Sciatic nerve (tissue), 2 donors: Measurements from ENCODE around the gene ANXA3. TPM values are rescaled to one million over a fixed set of nuclear protein-coding genes. Genes with fewer than 3 reads are reported as not detected.
"Not testable (repeated sequence)": the region's sequence is repeated elsewhere in the genome, so short reads cannot be mapped to it uniquely, and the experiment has no call there.

Source experiments
- ATAC-seq: fragments of 200-7000 bp; cut with Tn5 transposase; one replicate; pipeline ENCODE4 v1.9.1; 2020; ENCODE audit warnings: mild to moderate bottlenecking, moderate library complexity
- DNase-seq: peaks from one replicate; pipeline ENCODE4 v3.0.0-alpha.2; 2020; ENCODE audit warnings: low spot score
- intact Hi-C: fragments of 100-400 bp; cut with DNase I; formaldehyde crosslinking; loops from one replicate; pipeline ENCODE4 v1.14.2; 2022
- total RNA-seq: library from RNA; stranded (reverse); fragmentation: NEBNext Ultra II Directional; extraction: Animal tissue kit (Norgen Biotek cat#: 25700); gene quantifications from one replicate; pipeline ENCODE4 v1.2.1, GENCODE V29; 2021
- donor health status: DM: no; HTN: no; CAD: no.
- donor health status: DM: no; HTN: no; CAD: no.

Gene ANXA3
- total RNA-seq, 1 donor from 2014 or later: 109 TPM

DNA sequence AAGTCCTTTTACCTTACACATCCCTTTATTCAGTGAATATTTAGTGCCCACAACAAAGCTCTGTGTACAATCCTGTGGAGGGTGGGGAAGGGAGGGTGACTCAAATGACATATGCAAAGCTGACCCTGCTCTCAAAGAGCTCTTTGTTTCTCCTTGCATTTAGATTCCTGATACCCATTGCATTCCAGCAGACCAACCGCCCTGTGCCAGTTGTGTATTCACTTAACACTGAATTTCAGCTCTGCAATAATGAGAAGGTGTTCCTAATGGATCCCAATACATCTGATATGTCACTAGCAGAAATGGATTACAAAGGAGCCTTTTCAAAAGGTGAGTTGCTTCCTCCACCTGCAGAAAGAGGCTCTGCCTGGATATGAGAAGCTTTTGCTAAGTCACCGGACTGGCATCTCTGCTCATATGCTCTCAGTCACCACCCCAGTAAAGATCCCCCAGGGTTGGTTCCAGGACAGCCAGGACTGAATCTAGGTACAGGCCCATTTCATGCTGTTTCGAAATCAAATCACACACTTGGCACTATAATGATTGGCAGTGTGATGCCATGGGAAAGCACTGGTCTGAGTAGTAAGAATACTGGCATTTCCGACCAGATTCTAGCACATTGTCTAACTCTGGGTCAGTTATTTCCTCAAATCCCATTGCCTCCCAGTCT lies 17.1 kb upstream of the ANXA3 start:
- ATAC-seq (peak; percentile 48), DNase-seq (no peak)
- intact Hi-C loops: no loop called here

DNA sequence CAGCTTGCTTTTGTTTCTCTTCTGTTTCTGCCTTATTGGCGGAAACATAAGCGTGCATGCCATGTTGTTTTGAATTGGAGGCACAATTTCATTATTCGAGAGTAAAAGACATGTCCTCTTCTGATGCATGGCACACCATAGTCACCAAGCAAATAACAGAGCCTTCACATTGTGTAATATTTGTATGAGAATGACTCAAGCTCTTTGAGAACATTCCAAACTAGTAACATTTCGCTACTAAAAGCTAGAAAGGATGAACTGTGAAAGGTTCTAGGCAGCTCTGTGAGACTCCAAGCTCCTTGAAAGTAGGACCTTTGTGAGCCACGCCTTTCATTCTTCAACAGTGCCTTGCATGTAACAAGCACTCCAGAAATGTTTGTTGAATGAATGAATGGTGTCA lies 9.2 kb upstream of the ANXA3 start:
- ATAC-seq (peak; percentile 28), DNase-seq (no peak)
- intact Hi-C loops: no loop called here

DNA sequence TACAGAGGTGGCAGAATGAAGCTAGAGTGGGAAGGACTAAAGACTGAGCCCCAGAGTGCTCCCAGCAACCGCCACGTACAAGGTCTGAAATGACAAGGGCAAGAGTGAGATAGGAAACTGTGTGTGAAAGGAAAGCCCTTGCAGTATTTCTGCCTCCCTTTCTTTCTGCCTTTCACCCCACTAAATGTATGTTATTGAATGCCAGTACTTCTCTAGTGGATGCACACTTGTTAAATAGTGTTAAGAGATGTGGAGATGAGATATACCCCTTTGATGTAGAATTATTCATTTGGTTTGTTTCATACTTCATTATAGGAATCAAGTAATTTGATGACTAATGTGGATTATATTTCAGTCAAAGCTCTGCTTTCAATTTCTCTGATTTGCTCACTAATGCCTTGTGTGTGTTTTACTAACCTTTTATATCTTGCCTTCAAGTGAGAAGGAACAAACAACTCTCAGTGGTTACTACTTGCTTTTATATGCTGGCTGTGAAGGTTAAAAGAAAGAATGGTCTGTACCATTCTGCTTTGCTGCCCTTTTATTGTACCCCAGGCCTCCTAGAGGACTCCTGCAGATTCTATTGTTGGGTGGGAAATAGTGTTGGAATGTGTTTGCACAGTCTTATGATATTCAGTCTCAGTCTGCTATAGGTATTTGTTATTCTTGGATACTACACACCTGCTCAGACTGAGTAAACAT lies 8.0 kb upstream of the ANXA3 start:
- intact Hi-C loops: no loop called here
- ATAC-seq (no peak), DNase-seq (no peak)

DNA sequence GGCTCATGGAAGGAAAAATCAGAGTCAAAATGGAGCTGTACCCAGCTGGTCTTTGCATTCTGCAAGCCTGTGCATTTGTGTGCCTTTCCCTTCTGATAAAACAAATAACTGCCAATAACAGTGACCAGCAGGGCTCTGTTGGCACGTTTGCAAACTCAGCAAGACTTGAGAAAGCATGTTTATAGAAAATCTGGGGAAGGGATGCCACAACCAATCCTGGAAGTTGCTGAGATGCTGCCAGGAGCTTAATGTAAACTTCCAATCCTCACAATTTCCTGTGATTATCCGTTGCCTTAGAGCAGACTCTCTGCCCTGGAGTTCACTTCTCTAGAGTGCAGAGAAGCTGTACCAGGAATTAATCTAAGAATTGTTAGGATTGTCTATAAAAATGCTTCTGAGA lies 6.9 kb upstream of the ANXA3 start:
- intact Hi-C loops: no loop called here
- ATAC-seq: no peak
- no peak for DNase-seq

DNA sequence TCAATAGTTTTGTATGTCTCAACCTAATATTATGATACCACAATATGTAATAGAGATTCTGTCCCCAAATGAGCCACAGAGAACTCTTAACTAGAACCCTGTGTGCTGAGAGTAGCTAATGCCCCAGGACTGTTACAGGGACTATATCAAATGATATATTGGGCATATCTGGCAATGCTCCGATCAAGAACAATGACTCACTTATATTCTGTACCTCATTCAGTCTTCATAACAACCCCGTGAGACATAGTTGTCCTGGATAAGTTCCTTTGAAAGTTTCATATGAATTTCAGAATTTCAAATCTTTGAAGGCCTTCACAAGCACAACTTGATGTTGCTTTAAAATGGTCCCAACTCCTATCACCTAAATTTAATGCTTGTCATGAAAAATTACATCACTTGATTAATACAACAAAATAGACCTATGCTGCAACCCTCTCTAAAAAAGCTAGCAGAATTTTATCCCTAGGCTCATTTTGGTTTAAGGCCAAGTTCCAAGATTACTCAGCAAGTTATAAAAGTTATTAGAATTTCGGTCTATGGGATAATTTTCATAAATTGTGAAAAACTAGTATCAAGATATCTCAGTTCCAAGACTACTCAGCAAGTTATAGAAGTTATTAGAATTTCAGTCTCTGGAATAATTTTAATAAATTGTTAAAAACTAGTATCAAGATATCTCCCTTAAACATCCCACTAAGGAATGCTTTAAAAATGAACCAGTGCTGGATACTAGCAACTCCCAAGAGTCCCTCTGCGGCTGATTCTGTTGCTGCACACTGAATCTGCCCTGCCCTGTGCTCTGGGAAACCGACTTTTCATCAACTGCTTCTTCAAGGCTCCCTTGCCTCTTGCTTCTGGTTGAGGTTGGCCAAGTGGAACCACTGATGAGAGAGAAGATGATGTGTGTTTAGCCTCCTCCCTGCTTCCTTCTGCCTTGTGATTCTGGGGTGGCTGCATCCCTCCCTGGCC lies 6.0 kb upstream of the ANXA3 start:
- no peak for DNase-seq
- ATAC-seq: peak; percentile 79
- intact Hi-C loops: no loop called here

DNA sequence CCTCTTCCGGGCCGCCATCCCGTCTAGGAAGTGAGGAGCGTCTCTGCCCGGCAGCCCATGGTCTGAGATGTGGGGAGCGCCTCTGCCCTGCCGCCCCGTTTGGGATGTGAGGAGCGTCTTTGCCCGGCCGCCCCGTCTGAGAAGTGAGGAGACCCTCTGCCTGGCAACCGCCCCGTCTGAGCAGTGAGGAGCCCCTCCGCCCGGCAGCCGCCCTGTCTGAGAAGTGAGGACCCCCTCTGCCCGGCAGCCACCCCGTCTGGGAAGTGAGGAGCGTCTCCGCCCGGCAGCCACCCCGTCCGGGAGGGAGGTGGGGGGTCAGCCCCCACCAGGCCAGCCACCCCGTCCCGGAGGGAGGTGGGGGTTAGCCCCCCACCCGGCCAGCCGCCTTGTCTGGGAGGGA lies 3.7 kb upstream of the ANXA3 start:
- ATAC-seq, intact Hi-C loops, DNase-seq: not testable (repeated sequence)

DNA sequence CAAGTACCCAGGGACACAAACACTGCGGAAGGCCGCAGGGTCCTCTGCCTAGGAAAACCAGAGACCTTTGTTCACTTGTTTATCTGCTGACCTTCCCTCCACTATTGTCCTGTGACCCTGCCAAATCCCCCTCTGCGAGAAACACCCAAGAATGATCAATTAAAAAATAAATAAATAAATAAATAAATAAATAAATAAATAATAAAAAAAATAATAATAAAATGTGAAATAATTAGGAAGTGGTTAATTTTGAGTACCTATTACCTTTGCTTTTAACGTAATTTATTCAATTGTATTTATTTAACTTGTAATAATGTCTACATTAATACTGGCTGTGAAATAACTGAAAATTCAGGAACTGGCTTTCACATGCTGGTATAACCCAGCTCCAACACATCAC lies 2.7 kb upstream of the ANXA3 start:
- intact Hi-C loops, ATAC-seq, DNase-seq: not testable (repeated sequence)

DNA sequence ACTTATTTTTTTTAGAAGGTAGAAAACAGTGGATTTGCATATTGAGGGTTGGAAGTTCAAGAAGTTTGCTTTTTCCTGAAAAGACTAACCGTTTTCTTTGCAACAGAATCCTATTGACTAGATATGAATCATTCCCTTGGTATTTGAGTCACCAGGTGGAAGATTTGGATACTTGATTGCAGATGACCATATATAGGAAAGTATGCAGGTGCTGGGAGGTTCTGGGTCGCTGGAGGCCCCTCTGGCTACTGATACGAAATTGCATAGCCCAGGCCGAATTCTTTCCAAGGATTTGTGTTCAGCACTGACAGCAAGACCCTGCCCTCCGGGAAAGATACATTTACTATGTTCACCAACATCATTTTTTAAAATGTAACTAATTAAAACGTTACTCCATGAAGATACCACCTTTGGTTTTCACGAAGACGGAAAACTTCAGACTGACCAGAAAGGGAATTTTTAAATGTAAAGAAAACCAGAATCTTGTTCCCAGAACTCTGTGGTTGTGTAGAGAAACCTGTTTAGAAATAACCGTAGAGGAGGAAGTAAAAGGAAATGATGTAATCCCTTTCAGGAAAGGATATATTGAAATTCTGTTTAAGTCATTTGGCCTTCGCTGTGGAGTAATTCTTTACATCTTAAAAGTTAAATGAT lies 946 bp downstream of the ANXA3 start:
- peak; percentile 9 for ATAC-seq
- intact Hi-C loops: no loop called here

DNA sequence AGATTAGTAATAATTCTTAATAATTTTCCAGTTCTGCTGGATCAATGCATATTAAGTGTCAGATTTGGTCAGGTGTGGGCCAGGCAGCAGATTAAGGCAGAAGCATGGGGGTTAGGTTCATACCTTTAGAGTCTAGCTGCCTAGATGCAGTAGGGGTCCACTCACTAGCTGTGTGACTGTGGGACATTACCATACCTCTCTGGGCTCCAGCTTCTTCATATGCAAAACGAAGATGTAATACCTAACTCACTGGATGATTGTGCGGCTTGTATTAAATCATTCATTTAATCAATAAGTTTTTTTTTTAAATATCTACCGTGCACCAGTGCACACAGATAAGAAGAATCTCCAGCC lies 1.4 kb downstream of the ANXA3 start:
- DNase-seq (no peak), ATAC-seq (no peak)
- intact Hi-C loops: no loop called here

More for the DNA sequence above, 946 bp downstream of the ANXA3 start:
- no peak for DNase-seq

DNA sequence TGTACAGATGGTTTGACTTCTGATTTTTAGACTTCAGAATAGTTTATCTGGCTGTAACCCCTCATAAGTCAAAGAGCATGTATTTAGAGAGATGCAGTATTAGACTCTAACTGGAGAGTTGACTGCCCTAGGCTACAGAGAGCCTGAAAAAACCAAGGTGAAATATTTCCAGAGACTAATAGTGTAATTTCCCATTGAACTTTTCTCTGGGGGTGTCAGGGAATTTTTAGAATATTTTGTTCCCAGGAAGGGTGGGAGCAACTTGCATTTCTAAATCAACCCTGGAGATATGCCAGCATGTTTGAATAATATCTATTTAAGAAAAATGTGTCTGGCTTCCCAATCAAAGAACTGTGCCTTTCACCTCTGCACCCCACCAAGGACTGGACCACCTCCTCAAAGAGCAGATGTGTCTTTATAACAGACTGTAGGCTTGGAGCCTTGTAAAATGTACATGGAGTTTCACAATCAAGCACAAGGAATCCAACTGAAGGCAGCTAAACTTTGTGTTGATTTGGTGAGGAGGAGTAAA lies 2.0 kb downstream of the ANXA3 start:
- intact Hi-C loops: no loop called here
- ATAC-seq (no peak), DNase-seq (no peak)

DNA sequence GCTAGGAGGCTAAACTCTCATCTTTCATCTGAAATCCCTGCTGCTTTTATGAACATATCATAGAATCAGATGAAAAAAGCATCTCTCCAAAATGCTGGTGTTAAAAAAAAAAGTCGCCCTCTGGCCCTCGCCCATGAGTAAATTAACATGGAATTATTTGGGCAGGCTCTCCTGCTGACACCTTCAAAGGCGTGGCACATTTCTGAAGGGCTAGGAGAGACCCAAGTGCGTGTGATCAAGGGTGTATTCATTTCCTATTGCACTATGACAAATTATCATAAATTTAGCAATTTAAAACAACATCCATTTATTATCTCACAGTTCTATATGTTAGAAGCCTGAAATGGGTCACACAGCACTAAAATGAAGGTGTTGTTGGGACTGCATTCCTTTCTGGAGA lies 5.1 kb downstream of the ANXA3 start:
- no peak for DNase-seq
- intact Hi-C loops: no loop called here
- no peak for ATAC-seq

DNA sequence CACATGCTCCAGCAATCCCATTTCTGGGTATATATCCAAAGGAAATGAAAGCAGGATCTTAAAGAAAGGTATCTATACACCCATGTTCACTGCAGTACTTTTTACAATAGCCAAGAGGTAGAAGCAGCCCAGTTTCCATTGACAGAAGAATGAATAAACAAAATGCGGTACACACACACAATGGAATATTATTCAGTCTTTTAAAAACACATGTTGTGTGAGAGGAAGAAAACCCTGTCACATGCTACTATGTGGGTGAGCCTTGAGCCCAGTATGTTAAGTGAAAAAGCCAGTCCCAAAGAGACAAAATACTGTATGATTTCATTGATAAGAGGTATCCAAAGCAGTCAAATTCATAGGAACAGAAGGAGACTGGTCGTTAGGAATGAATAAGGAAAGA lies 6.3 kb downstream of the ANXA3 start:
- intact Hi-C loops: no loop called here
- ATAC-seq: no peak
- no peak for DNase-seq

DNA sequence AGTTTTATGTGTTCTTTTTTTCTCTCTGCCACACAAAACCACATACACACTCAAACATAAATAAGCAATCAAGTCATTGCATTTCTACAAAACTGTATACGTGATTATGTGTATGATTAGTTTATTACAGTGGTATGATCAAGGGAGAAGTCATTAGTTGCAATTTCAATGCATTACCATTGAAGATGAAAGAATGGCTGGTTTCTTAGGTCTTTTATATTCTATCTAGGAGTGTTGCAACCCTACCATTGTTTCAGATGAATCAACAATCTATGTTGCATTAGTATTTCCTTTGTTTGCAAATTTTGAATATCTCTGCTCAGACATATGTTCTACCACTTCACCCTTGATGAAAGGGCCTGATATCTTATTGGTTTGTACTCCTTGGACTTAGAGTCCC lies 6.8 kb downstream of the ANXA3 start:
- ATAC-seq (no peak), DNase-seq (no peak)
- intact Hi-C loops: no loop called here

DNA sequence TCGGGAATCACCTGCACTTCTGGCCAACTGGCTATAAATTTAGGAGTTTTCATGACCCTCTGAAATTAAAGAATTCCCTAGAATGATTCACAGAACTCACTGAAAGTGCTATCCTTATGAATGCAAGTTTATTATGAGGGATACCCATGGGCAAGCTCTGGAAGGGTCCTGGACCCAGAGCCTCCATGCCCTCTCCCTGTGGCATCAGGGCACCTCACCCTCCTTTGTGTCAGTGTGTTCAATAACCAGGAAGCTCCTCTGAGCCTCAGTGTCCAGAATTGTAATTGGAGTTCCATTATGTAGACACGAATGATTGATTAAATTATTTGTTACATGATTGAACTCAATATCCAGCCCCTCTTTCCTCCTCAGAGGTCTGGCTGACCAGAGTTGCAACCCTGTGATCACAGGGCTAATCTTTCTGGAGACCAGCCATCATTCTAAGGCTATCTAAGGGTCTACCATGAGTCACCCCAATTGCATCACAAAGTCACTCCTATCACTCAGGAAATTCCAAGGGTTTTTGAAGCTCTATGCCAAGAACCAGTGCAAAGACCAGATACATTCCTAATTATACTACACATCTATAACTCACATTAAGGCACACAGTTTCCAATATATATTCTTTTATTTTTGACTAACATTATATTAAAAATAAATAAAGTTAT lies 8.9 kb downstream of the ANXA3 start:
- ATAC-seq (no peak), DNase-seq (no peak)
- intact Hi-C loops: no loop called here

DNA sequence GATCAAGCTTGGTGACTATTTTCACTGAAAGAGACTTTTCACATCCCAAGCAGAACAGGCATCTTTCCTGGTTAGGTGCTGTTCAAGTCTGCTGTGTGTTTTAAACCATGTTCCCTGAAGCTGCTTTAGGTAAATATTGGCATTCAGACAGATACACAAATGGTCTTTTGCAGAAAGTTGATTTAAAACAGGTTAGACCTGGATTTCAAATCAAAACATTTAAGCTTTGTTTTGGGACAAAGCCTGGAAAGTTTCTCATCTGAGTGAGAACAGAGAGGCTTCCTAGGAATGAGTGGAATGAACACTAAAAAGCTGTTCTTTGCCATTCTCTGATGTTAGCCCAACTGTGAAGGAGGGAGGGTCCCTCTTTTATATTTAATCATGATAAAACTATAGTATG lies 10.1 kb downstream of the ANXA3 start:
- intact Hi-C loops: no loop called here
- DNase-seq (no peak), ATAC-seq (no peak)

DNA sequence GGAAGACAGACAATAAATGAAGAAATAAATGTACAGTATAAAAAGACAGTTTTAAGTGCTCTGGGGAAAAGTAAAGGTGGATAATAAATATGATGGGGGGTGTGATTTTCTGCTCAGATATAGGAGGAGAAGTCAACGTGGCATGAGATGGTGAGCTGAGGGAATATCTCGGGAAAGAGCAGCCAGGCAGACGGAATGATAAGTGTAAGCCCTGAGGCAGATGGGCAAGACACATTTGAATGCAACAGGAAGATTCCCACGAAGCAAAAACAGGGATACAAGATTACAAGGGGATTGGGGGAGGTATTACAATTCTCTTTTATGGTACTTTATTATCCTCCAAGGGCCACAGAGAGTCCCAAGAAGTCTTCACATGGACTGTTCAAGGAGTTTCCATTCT lies 11.1 kb downstream of the ANXA3 start:
- intact Hi-C loops: no loop called here
- ATAC-seq (no peak), DNase-seq (no peak)

DNA sequence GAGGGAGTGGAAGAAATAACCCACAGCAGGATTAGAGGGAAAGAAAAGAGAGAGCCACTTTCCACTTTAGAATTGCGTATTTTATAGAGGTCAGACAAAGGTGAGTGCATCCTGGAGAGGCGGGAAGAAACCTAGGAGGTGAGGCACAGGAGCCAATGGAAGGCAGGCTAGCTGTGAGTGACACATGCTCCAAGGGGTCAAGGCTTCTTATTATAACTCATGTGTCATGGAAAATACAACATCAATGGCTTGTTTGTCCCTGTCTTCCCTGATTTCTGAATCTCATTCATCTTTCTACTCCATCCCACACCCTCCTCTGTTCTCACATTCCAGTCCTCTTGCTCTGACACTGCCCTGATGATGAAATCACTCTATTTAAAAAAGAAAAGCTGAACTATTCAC lies 14.4 kb downstream of the ANXA3 start:
- intact Hi-C loops: no loop called here
- peak; percentile 84 for ATAC-seq
- DNase-seq: no peak

DNA sequence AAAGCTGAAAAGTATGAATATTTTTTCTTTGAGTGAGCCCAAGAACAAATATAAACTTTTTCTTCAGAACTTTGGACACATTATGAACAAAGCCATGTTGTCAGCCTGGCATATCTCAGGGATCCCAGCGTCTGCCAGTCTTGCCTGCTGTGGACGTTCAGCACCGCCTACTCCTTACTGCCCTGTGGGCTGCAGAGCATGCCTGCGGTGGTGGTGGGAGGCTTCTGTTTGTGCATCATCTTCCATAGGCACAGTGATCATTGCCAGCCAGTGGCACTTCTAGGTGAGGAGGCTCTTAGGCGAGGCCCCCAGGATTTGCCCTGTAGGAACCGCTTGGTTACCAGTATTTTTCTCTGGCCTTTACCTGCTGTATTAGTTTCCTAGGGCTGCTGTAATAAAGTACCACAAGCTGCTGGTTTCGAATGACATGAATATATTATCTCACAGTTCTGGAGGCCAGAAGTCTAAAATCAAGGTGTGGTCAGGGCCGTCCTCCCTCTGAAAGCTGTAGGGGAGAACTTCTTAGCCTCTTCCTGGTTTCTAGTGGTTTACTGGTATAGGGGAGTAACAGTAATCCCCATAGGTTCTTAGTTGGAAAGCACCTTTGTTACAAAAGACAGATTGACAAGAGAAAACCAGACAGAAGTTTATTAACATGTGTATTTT lies 15.4 kb downstream of the ANXA3 start:
- intact Hi-C loops: no loop called here

More for the DNA sequence above, 15.4 kb downstream of the ANXA3 start:
- ATAC-seq (peak; percentile 67), DNase-seq (peak; percentile 60)
